HK-2 (cell line): ENCODE measurements around the gene SLC17A5.
"Not testable (repeated sequence)": the region's sequence is repeated elsewhere in the genome, so short reads cannot be mapped to it uniquely, and the experiment has no call there.

Experiments used
- DNase-seq: peaks from one replicate; pipeline ENCODE4 v3.0.0-alpha.2; 2018; ENCODE audit not compliant: unreplicated experiment

The SLC17A5 gene, protein sequence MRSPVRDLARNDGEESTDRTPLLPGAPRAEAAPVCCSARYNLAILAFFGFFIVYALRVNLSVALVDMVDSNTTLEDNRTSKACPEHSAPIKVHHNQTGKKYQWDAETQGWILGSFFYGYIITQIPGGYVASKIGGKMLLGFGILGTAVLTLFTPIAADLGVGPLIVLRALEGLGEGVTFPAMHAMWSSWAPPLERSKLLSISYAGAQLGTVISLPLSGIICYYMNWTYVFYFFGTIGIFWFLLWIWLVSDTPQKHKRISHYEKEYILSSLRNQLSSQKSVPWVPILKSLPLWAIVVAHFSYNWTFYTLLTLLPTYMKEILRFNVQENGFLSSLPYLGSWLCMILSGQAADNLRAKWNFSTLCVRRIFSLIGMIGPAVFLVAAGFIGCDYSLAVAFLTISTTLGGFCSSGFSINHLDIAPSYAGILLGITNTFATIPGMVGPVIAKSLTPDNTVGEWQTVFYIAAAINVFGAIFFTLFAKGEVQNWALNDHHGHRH

DNA sequence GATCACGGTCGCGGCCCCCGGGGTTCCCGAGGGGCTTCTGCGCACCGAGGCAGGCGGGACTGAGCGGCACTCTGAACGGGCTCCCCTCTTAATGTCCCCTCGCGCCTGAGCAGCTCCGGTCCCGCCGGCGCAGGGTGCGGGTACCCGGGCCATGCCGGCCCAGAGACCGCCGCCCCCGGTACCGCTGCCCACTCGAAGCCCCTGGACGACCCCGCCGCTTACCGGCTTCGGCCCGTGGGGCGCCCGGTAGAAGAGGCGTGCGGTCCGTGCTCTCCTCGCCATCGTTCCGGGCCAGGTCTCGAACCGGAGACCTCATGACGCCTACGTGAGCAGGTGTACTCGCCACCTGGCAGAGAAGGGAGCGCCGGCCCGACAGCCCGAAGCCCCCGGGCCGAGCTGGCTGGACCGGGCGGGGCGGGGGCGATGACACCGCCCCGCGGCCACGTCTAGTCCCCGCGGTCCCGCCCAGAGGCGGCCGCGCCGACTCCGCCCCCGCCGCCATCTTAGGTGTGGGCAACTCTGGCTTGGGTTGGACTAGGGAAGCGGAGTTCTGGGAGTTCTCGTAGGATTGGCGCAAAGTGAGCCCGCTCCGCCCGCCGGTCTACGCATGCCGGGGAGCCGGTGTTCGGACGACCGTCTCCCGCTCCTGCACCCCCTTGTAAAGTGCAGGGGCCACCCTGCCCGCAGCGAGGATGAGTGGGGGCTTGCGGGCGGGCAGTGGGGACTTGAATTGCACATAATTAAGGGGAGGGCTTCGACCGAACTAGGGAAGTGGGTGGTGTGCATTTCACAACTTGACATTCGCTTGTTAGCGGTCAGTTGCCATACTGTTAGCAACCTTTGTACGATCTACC, at the start of gene SLC17A5:
Gene SLC17A5, minus strand, starts transcription at position 422 of the 854 bp plus-strand sequence. Its CDS starts 106 bp downstream, at position 316.
- peak; percentile 91 for DNase-seq

DNA sequence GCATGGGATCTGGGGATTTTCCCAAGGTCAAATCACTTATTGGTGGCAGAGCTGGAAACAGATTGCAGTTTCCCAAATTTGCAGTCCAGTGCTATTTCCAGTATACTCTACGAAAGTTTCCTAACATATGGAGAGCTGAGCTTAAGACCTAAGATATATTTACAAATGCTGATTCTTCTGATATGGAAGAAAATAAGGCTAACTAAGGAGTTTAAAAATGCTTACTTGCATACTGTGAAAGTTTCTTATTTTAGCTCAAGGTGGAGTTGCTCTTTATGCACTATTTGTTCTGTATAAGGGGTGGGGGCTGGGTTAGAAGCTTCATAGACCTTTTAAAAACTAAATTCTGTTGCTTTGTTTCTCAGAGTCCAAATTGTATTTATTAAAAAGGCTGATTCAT, 49.7 kb upstream of the SLC17A5 start:
- DNase-seq, result no peak

DNA sequence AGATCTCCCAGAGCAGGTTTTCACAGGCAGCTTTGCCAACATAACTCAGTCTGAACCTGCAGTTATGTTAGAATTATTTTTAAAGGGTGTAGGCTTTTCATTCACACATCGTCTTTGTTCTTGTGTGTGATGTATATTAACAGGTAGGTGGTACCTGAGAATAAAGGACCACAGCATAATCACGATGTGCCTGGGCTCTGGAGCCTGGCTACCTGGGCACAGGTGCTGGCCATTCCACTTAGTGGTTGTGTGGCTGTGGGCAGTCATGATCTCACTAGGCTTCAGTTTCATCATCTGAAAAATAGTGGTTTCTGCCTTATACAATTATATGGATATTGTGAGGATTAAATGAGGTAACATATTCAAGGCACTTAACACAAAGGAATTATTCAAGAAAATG, 48.7 kb upstream of the SLC17A5 start:
- no peak for DNase-seq

DNA sequence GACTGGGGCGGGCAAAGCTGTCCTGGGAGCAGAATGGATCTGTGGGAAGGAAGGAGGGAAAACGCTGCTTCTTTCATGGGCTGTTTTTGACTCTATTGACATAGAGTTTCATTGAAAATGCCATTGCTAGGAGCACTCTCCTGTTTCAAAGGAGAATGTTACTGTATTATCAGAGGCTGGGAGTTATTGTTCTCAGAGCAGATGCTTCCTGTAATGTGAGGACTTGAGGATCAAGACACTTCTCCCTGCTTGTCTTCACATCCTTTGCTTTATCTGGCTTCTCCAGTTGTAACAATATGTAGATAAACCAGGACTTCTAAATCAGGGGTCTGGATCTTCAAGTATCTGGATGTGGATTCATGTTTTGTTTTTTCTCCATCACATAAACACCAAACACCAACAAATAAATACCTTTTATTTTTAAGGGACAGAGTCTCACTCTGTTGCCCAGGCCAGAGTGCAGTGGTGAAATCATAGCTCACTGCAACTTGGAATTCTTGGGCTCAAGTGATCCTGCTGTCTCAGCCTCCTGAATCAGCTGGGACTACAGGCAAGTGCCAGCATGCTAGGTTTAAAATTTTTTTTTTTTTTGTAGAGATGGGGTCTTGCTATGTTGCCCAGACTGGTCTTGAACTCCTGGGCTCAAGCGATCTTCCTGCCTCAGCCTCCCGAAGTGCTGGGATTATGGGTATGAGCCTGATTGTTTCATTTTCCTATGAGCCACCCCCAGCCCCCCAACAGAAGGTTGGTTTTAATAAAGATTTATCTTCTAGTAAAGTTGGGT, 46.1 kb upstream of the SLC17A5 start:
- no peak for DNase-seq

DNA sequence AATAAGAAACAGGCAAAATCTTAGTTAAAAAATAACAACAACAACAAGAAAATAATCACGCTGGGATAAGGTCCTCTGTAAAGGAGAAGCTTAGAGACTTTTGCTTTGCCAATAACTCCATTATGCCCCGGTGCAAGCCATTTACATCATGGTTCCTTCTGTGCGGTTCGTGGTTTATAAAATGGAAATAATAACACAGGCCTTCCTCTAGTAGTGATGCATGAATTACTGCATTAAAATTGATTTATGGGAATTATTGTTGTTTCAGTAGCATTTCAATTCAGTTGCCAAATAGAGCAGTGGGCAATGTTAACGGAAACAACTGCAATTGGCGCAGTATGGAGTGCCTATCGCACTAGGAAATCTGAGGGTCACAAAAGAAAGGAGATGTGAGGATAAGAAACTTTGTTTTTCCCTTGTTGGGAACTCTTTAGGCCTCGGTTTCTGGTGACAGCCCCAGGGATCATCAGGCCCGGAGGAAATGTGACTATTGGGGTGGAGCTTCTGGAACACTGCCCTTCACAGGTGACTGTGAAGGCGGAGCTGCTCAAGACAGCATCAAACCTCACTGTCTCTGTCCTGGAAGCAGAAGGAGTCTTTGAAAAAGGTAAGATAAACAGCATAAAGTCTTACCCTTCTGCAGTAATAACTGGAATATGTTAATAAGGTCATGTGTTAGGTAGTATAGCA, 43.3 kb upstream of the SLC17A5 start:
- no peak for DNase-seq

DNA sequence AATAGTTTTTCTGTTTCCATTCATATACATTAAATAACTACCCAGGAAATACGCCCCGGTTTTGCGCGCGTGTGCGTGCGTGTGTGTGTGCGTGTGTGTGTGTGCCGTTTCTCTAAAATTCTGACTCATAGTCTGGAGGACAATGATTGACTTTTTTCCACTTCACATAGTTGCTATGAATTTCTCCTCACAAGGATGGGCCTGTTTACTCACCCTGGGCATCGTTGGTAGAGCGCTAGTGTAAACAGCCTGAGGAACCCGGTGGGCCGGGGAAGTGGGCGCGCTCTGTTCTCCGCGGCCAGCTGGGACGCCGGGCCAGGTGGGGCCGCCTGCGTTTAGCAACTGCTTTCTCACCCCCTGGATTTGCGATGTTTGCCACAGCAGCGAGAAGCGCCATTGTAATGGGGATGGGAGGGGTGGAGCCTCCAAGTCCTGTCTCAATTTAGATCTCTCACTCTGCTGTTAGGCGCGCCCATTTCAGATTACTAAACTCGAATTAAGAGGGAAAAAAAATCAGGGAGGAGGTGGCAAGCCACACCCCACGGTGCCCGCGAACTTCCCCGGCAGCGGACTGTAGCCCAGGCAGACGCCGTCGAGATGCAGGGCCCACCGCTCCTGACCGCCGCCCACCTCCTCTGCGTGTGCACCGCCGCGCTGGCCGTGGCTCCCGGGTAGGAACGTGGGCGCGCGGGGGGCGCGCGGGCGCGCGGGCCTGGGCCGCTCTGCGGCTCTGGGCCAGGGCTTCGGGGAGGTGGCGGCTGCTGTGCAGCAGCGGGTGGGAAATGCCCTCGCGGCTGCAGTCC, 42.0 kb upstream of the SLC17A5 start, which contains the start of gene CD109:
Gene CD109, plus strand, starts transcription at position 585 of the 803 bp plus-strand sequence. Its CDS starts 13 bp downstream, at position 598.
- peak; percentile 73 for DNase-seq

DNA sequence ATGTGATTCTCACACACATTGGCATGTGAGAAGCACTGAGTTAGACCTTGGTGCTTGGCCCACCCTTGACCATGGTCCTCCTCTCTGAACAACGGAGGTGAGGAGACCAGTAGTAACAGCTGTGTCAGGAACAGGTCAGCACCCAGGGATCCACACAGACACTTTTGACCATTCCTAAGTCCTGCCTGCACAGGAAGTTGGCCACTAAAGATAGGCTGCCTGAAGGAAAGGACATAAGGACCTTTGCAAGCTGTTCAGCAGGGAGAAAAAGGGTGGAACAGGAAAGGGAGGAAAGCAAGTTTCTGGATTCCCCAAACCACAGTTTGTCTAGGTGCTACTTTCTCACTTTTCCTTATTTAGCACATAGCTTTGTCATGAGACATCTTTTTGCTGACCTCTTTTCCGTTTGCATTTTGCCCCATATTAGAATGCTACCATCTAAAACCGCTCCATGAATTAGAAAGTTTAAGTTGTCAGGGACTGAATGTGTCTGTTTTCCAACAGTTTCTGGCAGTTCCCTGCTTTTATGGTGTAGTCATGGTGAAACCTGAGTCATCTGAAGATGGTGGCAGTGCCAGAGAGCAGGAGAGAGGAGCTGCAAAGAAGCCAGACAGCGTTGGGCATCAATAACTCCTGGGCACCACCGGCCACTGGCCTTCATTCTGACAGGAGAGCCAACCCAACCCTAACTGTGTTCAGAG, 41.1 kb upstream of the SLC17A5 start:
- peak; percentile 52 for DNase-seq

DNA sequence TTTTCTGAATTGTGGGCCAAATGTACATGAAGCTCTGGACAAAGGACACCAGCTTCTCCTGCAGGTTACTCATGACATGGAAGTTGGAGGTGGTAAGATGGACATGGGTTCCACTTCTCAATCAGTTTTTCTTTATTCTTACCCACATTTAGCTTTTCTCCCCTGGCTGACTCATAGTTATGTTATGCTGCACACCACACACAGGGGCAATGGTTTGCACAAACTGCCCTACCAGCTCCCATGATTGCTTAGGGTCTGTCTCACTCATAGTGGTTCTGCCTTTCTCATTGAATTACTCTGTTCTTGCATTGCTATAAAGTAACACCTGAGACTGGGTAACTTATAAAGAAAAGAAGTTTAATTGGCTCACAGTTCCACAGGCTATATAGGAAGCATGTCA, 37.7 kb upstream of the SLC17A5 start:
- DNase-seq, result no peak

DNA sequence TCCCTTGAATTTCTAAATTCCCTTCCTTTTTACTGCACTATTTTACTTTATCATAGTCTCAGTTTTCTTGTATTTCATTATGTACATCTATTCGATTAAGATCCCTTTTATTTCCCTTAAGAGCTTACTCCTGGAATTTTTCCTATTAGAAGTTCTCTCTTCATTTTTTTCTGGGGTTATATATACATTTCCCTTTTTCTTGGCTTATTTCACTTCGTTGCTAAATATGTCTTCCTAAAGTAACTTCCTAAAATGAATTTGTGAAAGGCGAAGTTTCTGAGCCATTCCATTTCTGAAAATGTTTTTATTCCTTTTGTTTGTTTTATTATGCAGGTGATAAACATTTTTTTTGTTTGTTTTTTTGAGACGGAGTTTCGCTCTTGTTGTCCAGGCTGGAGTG, 36.3 kb upstream of the SLC17A5 start:
- no peak for DNase-seq

DNA sequence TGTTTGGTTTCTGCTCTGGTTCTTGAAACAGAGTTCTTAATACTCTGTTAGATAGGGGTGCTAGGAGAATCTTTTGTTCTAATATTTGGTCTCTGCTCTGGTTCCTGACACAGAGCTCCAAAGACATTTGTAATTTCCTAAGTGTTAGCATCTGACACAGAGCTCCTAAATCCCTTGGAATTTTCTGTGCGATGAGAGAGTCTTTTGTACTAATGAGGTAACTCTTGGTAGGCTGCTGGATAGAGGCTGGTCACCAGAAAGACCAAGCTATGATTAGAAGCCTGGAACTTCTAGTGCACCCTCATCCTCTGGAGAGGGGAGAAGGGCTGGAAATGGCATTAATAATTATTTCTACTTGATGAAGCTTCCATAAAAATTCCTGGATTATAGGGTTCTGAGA, 34.6 kb upstream of the SLC17A5 start:
- no peak for DNase-seq

DNA sequence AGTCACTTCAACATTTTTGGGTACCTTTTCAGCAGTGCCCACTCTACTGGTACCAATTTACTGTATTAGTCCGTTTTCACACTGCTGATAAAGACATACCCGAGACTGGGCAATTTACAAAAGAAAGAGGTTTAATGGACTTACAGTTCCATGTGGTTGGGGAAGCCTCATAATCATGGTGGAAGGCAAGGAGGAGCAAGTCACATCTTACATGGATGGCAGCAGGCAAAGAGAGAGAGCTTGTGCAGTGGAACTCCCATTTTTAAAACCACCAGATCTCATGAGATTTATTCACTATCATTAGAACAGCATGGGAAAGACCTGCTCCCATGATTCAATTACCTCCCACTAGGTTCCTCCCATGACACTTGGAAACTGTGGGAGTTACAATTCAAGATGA, 29.8 kb upstream of the SLC17A5 start:
- not testable (repeated sequence) for DNase-seq

DNA sequence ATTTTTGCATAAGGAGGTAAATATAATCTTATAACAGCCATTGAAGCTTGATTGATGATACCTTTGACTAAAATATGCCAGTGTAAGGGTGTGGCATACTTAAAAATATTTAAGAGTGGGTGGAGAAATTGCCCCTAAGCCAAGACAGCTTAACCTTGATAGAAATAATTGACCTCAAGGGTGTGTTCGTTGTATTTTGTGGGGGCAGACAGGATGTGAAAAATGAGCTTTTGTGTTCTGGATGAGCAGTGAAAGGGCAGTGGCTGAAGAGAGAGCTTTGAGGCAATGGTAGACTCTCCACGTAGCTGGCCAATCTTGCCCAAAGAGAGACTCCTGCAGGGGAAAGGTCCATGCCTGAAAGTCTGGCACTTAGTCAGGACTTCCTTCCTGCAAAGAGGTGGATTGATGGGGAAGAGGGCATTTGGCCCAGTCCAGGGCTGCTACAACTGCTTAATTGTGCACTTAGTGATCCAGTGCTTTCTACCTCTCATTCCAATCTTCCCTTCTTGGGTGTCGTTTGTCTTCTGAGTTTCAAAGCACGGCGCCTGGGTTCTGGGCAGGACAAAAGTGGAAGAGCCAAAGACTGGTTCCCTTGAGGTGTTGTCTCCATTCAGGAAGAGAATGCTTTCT, 26.6 kb upstream of the SLC17A5 start:
- DNase-seq, result no peak

DNA sequence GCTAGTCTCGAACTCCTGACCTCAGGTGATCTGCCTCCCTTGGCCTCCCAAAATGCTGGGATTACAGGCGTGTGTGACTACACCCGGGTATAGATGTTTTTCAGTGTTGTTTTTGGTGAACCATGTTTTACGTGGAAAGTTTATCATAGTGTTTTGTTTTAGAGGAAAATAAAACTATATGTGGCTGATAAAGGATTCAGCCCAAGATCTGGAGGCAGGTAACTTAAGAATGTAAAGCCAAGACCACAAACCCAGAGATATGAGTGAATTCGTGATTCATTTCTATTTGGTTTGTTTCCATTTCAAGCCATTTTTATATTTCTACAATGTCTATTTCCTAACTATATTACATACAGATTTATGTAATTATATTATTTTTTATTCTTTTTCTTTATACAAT, 26.1 kb upstream of the SLC17A5 start:
- not testable (repeated sequence) for DNase-seq

DNA sequence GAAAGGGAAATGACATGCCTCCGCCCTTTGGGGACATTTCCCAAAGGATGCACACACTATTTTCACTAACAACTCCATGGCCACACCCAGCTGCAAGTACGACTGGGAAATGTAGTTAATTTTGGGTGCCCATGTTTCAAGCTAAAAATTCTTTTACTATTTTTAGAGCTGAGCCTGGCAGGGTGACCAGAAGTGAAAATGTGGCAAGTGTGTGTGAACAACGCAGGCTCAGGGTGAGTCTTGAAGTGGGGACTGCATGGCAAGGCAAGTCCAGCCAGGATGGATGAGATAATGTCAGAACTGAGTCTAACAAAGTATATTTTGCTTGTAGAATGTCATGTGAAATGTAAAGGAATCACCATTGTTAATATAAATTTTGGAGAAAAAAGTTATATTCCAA, 25.2 kb upstream of the SLC17A5 start:
- no peak for DNase-seq

DNA sequence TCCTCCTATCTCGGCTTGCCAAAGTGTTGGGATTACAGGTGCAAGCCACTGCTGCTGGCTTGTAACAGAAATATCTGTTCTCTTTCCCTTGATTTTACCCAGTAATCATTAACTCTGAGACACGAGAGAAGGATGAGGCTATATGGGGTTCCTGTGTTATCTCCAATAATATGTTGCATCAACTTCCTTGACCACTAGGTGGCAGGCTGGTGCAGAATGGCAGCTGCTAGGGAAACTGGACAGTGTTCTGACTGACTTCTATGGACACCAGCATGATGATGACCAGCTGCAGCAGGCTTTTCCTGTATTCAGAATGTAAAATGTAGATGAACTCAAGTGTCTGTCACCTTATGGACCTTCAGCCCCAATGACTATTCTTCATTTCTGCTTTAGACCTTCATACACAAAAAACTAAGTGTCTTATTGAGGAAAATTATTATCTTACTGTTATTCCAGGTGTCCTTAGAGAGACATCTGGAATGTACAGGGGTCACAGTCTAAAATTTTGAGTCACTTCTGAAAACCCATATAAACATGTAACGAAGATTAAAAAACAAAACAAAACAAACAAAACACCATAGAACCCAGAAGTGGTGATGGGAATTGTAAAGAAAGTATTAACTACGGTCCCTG, 21.8 kb upstream of the SLC17A5 start:
- peak; percentile 87 for DNase-seq

DNA sequence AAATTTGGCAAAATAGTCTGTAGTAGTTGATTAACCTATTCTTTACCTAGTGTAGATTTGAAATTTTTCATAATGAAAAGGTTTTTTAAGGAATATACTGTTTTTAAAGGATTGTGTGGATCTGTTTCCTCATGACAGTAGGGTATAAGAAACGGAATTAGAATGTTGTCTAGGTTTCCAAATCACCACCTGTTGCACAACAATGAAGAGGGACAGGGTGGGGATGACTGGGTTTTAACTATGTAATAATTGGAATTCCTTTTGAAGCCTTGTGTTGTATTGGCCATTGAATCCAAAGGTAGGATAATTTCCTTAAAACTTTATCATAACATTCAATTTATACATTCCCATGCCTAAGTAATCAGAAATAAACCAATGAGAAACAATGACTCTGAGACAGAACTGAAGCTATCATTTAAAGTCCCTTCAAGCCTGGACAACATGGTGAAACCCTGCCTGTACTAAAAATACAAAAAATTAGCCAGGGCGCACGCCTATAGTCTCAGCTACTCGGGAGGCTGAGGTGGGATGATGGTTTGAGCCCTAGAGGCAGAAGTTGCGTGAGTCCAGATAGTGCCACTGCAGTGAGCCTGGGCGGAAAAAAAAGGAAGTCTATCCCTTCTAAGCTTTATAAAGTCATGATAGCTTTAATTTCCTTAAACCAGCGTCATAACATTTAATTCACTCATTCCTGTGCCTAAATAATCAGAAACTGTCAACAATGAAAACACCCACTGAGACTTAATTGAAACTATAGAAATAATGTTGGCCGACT, 18.3 kb upstream of the SLC17A5 start:
- no peak for DNase-seq

DNA sequence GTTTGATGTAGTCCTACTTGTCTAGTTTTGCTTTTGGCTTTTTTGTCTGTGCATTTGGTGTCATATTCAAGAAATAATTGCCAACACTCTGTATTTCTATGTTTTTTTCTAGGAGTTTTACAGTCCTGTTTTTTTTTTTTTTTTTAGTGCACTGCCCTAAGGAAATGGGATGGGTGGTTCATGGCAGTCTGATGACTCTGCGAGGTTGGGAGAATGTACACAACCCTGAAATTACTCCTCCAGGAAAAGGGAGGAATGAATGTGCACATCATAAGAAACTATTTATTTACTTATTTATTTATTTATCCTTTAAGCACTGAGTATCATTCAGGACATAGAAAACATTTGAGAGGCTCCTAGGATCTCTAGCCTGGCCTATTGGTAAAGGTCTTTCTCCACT, 15.2 kb upstream of the SLC17A5 start:
- DNase-seq, result no peak

DNA sequence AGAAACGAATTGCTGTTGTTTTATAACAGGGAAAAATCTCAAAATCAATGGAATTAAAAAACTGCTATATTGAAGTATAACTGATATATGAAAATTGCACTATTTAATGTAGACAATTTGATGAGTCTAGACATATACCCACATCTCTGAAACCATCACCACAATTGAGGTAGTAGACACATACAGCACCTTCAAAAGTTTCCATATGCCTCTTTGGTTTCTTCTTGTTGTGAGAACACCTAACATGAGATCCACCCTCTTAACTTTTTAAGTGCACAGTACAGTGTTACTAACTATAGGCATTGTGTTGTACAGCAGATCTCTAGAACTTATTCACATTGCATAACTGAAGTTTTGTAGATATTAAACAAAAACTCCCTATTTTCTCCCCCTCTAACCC, 14.0 kb upstream of the SLC17A5 start:
- no peak for DNase-seq
